Endothelial cell of umbilical vein (primary cell): ENCODE results near the gene CAMSAP1. TPM values are rescaled to one million over a fixed set of nuclear protein-coding genes. Genes with fewer than 3 reads are reported as not detected.

Experiments used
- BruUV-seq: library from RNA; stranded (reverse); fragments of 400-500 nt; replicated peaks from 2 replicates; lab custom pipeline; 2021; lab: Mats Ljungman, UMichigan
- CTCF ChIA-PET: fragments of 300-600, 350-600 bp; sonication (Branson Sonifier 250); formaldehyde crosslinking; loops from one replicate; lab custom pipeline; 2021; ENCODE audit warnings: antibody characterized with exemption, inconsistent platforms; lab: Charles Lee
- POLR2A ChIA-PET: fragments of 300-600, 350-600 bp; sonication (Branson Sonifier 250); formaldehyde crosslinking; loops from one replicate; lab custom pipeline; 2021; ENCODE audit warnings: antibody characterized with exemption, inconsistent platforms; lab: Charles Lee
- DNase-seq: peaks from one replicate; pipeline ENCODE4 v3.0.0-alpha.2; 2011; ENCODE audit warnings: low read depth, low spot score
- FAIRE-seq: peaks from 2 replicates; lab custom pipeline; 2011; peaks lifted over from hg19 to GRCh38; lab: Jason Lieb, UNC
- H2AFZ ChIP-seq: 2 replicates; pipeline ENCODE4 v1.6.0; 2012; ENCODE audit warnings: low read depth, low read length, control low read depth, inconsistent platforms
- H3K27ac ChIP-seq: 2 replicates; pipeline ENCODE4 v1.5.1; 2011; ENCODE audit warnings: low read depth, mild to moderate bottlenecking, control low read depth, low read length, moderate library complexity; ENCODE audit not compliant: insufficient read depth
- H3K27me3 ChIP-seq, 2 experiments: 2 replicates each; pipeline versions ENCODE4 v1.6.0 to v1.6.1; 2011; ENCODE audit warnings: low read length in 2 of 2, mixed read lengths in 1 of 2; ENCODE audit not compliant: control insufficient read depth in 2 of 2, insufficient read depth in 2 of 2
- H3K36me3 ChIP-seq, 2 experiments: 2 replicates in 1 of 2; 3 replicates in 1 of 2; pipeline ENCODE4 v1.5.1; 2011; ENCODE audit warnings: low read length in 2 of 2, mild to moderate bottlenecking in 1 of 2, moderate library complexity in 1 of 2; ENCODE audit not compliant: control insufficient read depth in 2 of 2, insufficient read depth in 2 of 2; ENCODE audit errors: extremely low read depth in 1 of 2
- H3K4me1 ChIP-seq: 3 replicates; pipeline ENCODE4 v1.5.1; 2011; ENCODE audit warnings: mild to moderate bottlenecking, low read length; ENCODE audit not compliant: control insufficient read depth, insufficient read depth; ENCODE audit errors: extremely low read depth
- H3K4me2 ChIP-seq: 2 replicates; pipeline ENCODE4 v1.6.1; 2011; ENCODE audit warnings: low read length, control low read depth, mixed read lengths; ENCODE audit not compliant: insufficient read depth
- H3K4me3 ChIP-seq, 3 experiments: fragments of 200-600 bp in 1 of 3; sonication (generic), shearing (Covaris generic) in 1 of 3; replicated peaks in 1 of 3; 2 replicates each; pipeline ENCODE4 v1.5.1; 2011 to 2016; ENCODE audit warnings: control low read depth in 3 of 3, low read length in 3 of 3, mild to moderate bottlenecking in 2 of 3, inconsistent platforms in 1 of 3, low read depth in 1 of 3, moderate library complexity in 1 of 3; ENCODE audit not compliant: insufficient read depth in 1 of 3
- H3K79me2 ChIP-seq: 2 replicates; pipeline ENCODE4 v1.6.0; 2012; ENCODE audit warnings: low read length, inconsistent platforms; ENCODE audit not compliant: control insufficient read depth, insufficient read depth
- H3K9ac ChIP-seq: replicated peaks from 2 replicates; pipeline ENCODE3; 2011; ENCODE audit warnings: low read length, control low read depth; ENCODE audit not compliant: insufficient read depth; ENCODE audit errors: extremely low read depth
- H3K9me1 ChIP-seq: replicated peaks from 3 replicates; pipeline ENCODE4 v1.6.0; 2011; ENCODE audit warnings: mild to moderate bottlenecking, low read length; ENCODE audit not compliant: control insufficient read depth, insufficient read depth; ENCODE audit errors: extremely low read depth
- H3K9me3 ChIP-seq: replicated peaks from 2 replicates; pipeline ENCODE4 v1.5.1; 2012; ENCODE audit warnings: low read length, inconsistent platforms; ENCODE audit not compliant: control insufficient read depth, insufficient read depth
- H4K20me1 ChIP-seq: replicated peaks from 2 replicates; pipeline ENCODE3; 2011; ENCODE audit warnings: mild to moderate bottlenecking, low read length; ENCODE audit not compliant: control insufficient read depth, insufficient read depth; ENCODE audit errors: extremely low read depth
- EZH2 ChIP-seq: IDR thresholded peaks from 2 replicates; pipeline ENCODE4 v1.6.1; 2012; ENCODE audit warnings: borderline replicate concordance, low read depth, mild to moderate bottlenecking, moderate library complexity, low read length, inconsistent platforms; ENCODE audit not compliant: severe bottlenecking
- FOS ChIP-seq: IDR thresholded peaks from 2 replicates; pipeline ENCODE4 v1.6.1; 2011; ENCODE audit warnings: mild to moderate bottlenecking, low read length, moderate library complexity, borderline replicate concordance; ENCODE audit not compliant: insufficient read depth
- JUN ChIP-seq: IDR thresholded peaks from 2 replicates; pipeline ENCODE4 v1.6.1; 2011; ENCODE audit warnings: borderline replicate concordance, low read depth; ENCODE audit not compliant: insufficient read length, insufficient read depth
- POLR2A ChIP-seq: IDR thresholded peaks from 2 replicates; pipeline ENCODE4 v1.6.1; 2012; ENCODE audit warnings: low read depth, mild to moderate bottlenecking, control low read depth, low read length
- dilution Hi-C: fragments of 300-500 bp; cut with MboI; formaldehyde crosslinking; loops from one replicate; pipeline ENCODE4 v1.15.0; 2019; ENCODE audit warnings: low sequenced_read_pairs; ENCODE audit not compliant: extremely low pct_ligation_motif_present
- intact Hi-C: fragments of 100-400 bp; cut with micrococcal nuclease; formaldehyde crosslinking; loops from one replicate; pipeline ENCODE4 v1.10.0; 2022
- polyA plus RNA-seq, 4 experiments: library from polyadenylated mRNA; depleted of rRNA in 3 of 4; stranded (reverse) in 3 of 4; unstranded in 1 of 4; fragments of >200 nt; gene quantifications; 2 replicates each; pipeline versions ENCODE4 v1.2.1 to v1.2.3, GENCODE V29; 2011 to 2012; ENCODE audit warnings: missing spikeins in 1 of 4
- total RNA-seq: library from RNA; stranded (reverse); gene quantifications from 2 replicates; pipeline ENCODE4 v1.2.3, GENCODE V29; 2021
- TF ChIP-seq, protein P1 (sequence below): IDR thresholded peaks from 2 replicates; pipeline ENCODE4 v1.6.1; 2011; ENCODE audit not compliant: insufficient read depth, insufficient read length
- TF ChIP-seq, protein P2 (sequence below), 2 donors: IDR thresholded peaks; 1 replicate in 1 of 2; 2 replicates in 1 of 2; pipeline ENCODE4 v1.5.1; 2011; ENCODE audit warnings: low read length in 2 of 2, mild to moderate bottlenecking in 2 of 2, moderate library complexity in 2 of 2, control low read depth in 1 of 2, inconsistent platforms in 1 of 2, low read depth in 1 of 2; ENCODE audit not compliant: insufficient read depth in 1 of 2; ENCODE audit errors: extremely low read depth in 1 of 2

CAMSAP1 gene
- total and polyA plus RNA-seq, 2 donors (not counting 3 experiments of a cell fraction or from before 2014, with no cell fraction given) = 8.1 to 25.5 TPM

DNA sequence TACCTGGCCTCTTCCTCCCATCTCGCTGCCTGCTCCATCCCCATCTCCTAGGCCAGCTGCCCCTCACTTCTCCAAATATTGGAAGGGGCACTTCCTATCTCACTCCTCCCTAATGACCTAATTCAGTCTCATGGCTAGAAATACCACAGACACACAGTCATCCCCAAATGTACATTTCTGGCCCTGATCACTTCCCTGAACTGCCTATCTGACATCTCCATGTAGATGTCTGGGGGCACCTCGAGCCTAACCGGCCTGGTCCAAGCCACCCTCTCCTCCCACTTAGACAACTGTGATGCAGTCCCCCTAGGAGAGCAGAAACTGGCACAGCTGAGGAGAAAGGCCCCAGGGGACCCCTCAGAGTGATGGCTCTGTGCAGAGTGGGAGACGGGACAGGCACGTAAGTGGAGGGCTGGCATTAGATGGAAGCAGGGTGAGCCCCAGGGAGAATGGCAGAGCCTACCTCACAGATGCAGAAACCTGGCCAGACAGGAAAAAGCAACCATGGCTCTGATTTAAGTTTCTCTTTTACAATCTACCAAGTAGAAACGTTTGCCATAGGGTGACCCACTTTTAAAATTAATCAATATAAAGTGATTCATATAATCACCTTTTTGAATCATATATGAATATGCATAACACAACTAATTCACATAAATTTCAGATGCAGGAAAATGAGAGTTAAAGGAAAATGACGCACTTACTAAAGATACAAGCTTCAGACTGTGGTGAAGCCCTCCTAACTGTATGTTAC lies 22.1 kb downstream of the CAMSAP1 start:
- no peak for DNase-seq
- ChIA-PET CTCF (interaction anchor here (1.8 kb wide), 1 partner anchor 18 kb away, joined by 4 read pairs; no protein-coding TSS in a partner anchor), POLR2A (no interaction called here)
- BruUV-seq = no TSS peak
- H3K36me3 ChIP-seq = peaks cover 0 to 7% of the 10 kb centered on the region in 2 experiments
- dilution Hi-C loops = no loop called here
- peaks cover 8% of the 10 kb centered on the region for H3K4me1 ChIP-seq
- peaks cover 94% of the 10 kb centered on the region for H3K79me2 ChIP-seq
- no peaks in the 10 kb centered on the region for H3K27me3 ChIP-seq
- no peak overlapping the region for H3K9ac ChIP-seq
- no peak overlapping the region for H3K4me2 ChIP-seq
- H2AFZ ChIP-seq = no peak overlapping the region
- H3K27ac ChIP-seq = no peak overlapping the region
- no peaks in the 10 kb centered on the region for H3K9me1 ChIP-seq
- no peaks in the 10 kb centered on the region for H3K9me3 ChIP-seq
- H4K20me1 ChIP-seq = no peaks in the 10 kb centered on the region
- TF ChIP-seq, protein P1, sequence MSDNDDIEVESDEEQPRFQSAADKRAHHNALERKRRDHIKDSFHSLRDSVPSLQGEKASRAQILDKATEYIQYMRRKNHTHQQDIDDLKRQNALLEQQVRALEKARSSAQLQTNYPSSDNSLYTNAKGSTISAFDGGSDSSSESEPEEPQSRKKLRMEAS = no peak
- no peak for TF ChIP-seq JUN
- intact Hi-C loops = no loop called here
- H3K4me3 ChIP-seq = no peak overlapping the region
- no peak for FAIRE-seq

GRCh38 chr9:135884328-135885035 lies 22.9 kb downstream of the CAMSAP1 start:
- no peaks in the 10 kb centered on the region for H4K20me1 ChIP-seq
- no peak overlapping the region for H3K27ac ChIP-seq
- CTCF ChIA-PET = interaction anchor here (1.8 kb wide), 1 partner anchor 18 kb away, joined by 4 read pairs; no protein-coding TSS in a partner anchor
- H3K9me3 ChIP-seq = no peaks in the 10 kb centered on the region
- BruUV-seq = no TSS peak
- H3K27me3 ChIP-seq = no peaks in the 10 kb centered on the region
- H3K79me2 ChIP-seq = peaks cover 93% of the 10 kb centered on the region
- peaks cover 8% of the 10 kb centered on the region for H3K4me1 ChIP-seq
- no peak overlapping the region for H3K4me2 ChIP-seq
- DNase-seq (no peak), FAIRE-seq (no peak)
- no peak overlapping the region for H3K9ac ChIP-seq
- no peaks in the 10 kb centered on the region for H3K9me1 ChIP-seq
- TF ChIP-seq POLR2A = no peak
- TF ChIP-seq, protein P1 = no peak
- no peak for TF ChIP-seq EZH2
- TF ChIP-seq JUN = no peak
- TF ChIP-seq, protein P2, sequence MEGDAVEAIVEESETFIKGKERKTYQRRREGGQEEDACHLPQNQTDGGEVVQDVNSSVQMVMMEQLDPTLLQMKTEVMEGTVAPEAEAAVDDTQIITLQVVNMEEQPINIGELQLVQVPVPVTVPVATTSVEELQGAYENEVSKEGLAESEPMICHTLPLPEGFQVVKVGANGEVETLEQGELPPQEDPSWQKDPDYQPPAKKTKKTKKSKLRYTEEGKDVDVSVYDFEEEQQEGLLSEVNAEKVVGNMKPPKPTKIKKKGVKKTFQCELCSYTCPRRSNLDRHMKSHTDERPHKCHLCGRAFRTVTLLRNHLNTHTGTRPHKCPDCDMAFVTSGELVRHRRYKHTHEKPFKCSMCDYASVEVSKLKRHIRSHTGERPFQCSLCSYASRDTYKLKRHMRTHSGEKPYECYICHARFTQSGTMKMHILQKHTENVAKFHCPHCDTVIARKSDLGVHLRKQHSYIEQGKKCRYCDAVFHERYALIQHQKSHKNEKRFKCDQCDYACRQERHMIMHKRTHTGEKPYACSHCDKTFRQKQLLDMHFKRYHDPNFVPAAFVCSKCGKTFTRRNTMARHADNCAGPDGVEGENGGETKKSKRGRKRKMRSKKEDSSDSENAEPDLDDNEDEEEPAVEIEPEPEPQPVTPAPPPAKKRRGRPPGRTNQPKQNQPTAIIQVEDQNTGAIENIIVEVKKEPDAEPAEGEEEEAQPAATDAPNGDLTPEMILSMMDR (IDR thresholded peaks at IDR 0.05; ENCODE audit: extremely low read depth in 1 of 2, insufficient read depth in 1 of 2, low read depth in 1 of 2, low read length in 2 of 2) = no peak
- TF ChIP-seq FOS = no peak
- POLR2A ChIA-PET = no interaction called here
- dilution Hi-C loops = no loop called here
- H2AFZ ChIP-seq = no peak overlapping the region
- no peak overlapping the region for H3K4me3 ChIP-seq
- intact Hi-C loops = no loop called here
- H3K36me3 ChIP-seq = peaks cover 0 to 7% of the 10 kb centered on the region in 2 experiments
